ENCODE data around the gene RAB3IP.

- no peak for TF ChIP-seq POLR2A (IDR thresholded peaks at IDR 0.05)
- no peak for TF ChIP-seq CTCF (IDR thresholded peaks at IDR 0.05)
Measured at GRCh38 chr12:69868695-69869094, 130.0 kb downstream of the RAB3IP start.

Measured in heart left ventricle (tissue), 13 donors.